Kidney epithelial cell (primary cell): ENCODE data around the gene TMEM221. TPM values are rescaled to one million over a fixed set of nuclear protein-coding genes. Genes with fewer than 3 reads are reported as not detected.

Experiments
- DNase-seq: peaks from one replicate; pipeline ENCODE4 v3.0.0-alpha.2; 2010; ENCODE audit warnings: low read depth
- H3K27me3 ChIP-seq: 2 replicates; pipeline ENCODE4 v1.6.0; 2011; ENCODE audit warnings: low read length; ENCODE audit not compliant: control insufficient read depth, insufficient read depth
- H3K36me3 ChIP-seq: 2 replicates; pipeline ENCODE4 v1.5.1; 2011; ENCODE audit warnings: low read length; ENCODE audit not compliant: control insufficient read depth, insufficient read depth
- H3K4me3 ChIP-seq: 2 replicates; pipeline ENCODE4 v1.5.1; 2011; ENCODE audit warnings: low read depth, mild to moderate bottlenecking, control low read depth, low read length
- CTCF ChIP-seq: IDR thresholded peaks from 2 replicates; pipeline ENCODE4 v1.5.1; 2011; ENCODE audit warnings: mild to moderate bottlenecking, moderate library complexity, low read length, control low read depth, inconsistent platforms; ENCODE audit not compliant: insufficient read depth, poor library complexity, severe bottlenecking
- total RNA-seq: library from RNA; depleted of rRNA; stranded (reverse); fragments of >200 nt; gene quantifications from 2 replicates; pipeline ENCODE4 v1.2.3, GENCODE V29; 2015

TMEM221 gene
- total RNA-seq, 1 donor from 2014 or later = 0.75 TPM

GRCh38 chr19:17391371-17392151 is 56.9 kb downstream of the TMEM221 start:
- Histone ChIP-seq H3K27me3 (peaks cover 11% of the 10 kb centered on the region), H3K36me3 (no peaks in the 10 kb centered on the region), H3K4me3 (peak overlapping the region; percentile 24)
- DNase-seq = no peak
- no peak for TF ChIP-seq CTCF

GRCh38 chr19:17390665-17391370 is 57.6 kb downstream of the TMEM221 start:
- Histone ChIP-seq H3K27me3 (peaks cover 11% of the 10 kb centered on the region), H3K36me3 (no peaks in the 10 kb centered on the region), H3K4me3 (peak overlapping the region; percentile 47)
- DNase-seq = peak; percentile 59
- TF ChIP-seq CTCF = peak; percentile 56

GRCh38 chr19:17389957-17390664 is 58.4 kb downstream of the TMEM221 start:
- Histone ChIP-seq H3K27me3 (peaks cover 11% of the 10 kb centered on the region), H3K4me3 (peak overlapping the region; percentile 47), H3K36me3 (no peaks in the 10 kb centered on the region)
- no peak for TF ChIP-seq CTCF
- DNase-seq = no peak

GRCh38 chr19:17389288-17389687 is 59.2 kb downstream of the TMEM221 start:
- H3K36me3 ChIP-seq = no peaks in the 10 kb centered on the region
- no peak for DNase-seq
- TF ChIP-seq CTCF = no peak
- peaks cover 11% of the 10 kb centered on the region for H3K27me3 ChIP-seq
- H3K4me3 ChIP-seq = no peak overlapping the region

- DNase-seq = no peak
- no peak overlapping the region for H3K4me3 ChIP-seq
- H3K36me3 ChIP-seq = no peaks in the 10 kb centered on the region
- peaks cover 5% of the 10 kb centered on the region for H3K27me3 ChIP-seq
- TF ChIP-seq CTCF = peak; percentile 98
Measured at GRCh38 chr19:17385878-17386611, 62.4 kb downstream of the TMEM221 start.

Other genes starting within 250 kb of the TMEM221 start
- 14.9 and 17.0 TPM in 2 replicates for gene USE1, start 233.3 kb downstream of the TMEM221 start, total RNA-seq
- gene OCEL1, start 222.4 kb downstream of the TMEM221 start, total RNA-seq = 6.8 and 7.1 TPM in 2 replicates
- 89.4 and 107 TPM in 2 replicates for gene NR2F6, start 202.7 kb downstream of the TMEM221 start, total RNA-seq
- gene USHBP1, start 183.9 kb downstream of the TMEM221 start, total RNA-seq = 0.27 and 0.29 TPM in 2 replicates
- gene BABAM1, start 181.2 kb downstream of the TMEM221 start, total RNA-seq = 78.4 and 101 TPM in 2 replicates
- 0.17 and 0.55 TPM in 2 replicates for gene ANKLE1, start 166.8 kb downstream of the TMEM221 start, total RNA-seq
- 18.6 and 19.9 TPM in 2 replicates for gene ABHD8, start 145.2 kb downstream of the TMEM221 start, total RNA-seq
- gene MRPL34, start 142.8 kb downstream of the TMEM221 start, total RNA-seq = 71.0 and 125 TPM in 2 replicates
- 47.3 and 73.4 TPM in 2 replicates for gene DDA1, start 139.1 kb downstream of the TMEM221 start, total RNA-seq
- gene ANO8, start 113.8 kb downstream of the TMEM221 start, total RNA-seq = 6.9 and 9.3 TPM in 2 replicates
- 31.8 and 38.1 TPM in 2 replicates for gene GTPBP3, start 111.1 kb downstream of the TMEM221 start, total RNA-seq
- gene PLVAP, start 71.3 kb downstream of the TMEM221 start, total RNA-seq = 0.48 and 1.5 TPM in 2 replicates
- gene CCDC194, start 54.5 kb downstream of the TMEM221 start, total RNA-seq = not detected in 2 replicates
- gene BST2, start 43.0 kb downstream of the TMEM221 start, total RNA-seq = 38.2 and 41.4 TPM in 2 replicates
- gene MVB12A, start 28.6 kb downstream of the TMEM221 start, total RNA-seq = 66.1 and 73.7 TPM in 2 replicates
- not detected in 2 replicates for gene NXNL1, start 12.3 kb upstream of the TMEM221 start, total RNA-seq
- 5.7 and 9.1 TPM in 2 replicates for gene SLC27A1, start 21.9 kb upstream of the TMEM221 start, total RNA-seq
- gene PGLS, start 63.0 kb upstream of the TMEM221 start, total RNA-seq = 128 and 146 TPM in 2 replicates
- gene COLGALT1, start 107.0 kb upstream of the TMEM221 start, total RNA-seq = 68.4 and 76.1 TPM in 2 replicates
- 0.27 and 2.0 TPM in 2 replicates for gene UNC13A, start 239.7 kb upstream of the TMEM221 start, total RNA-seq